ENCODE data around the gene SOHLH1. TPM values are rescaled to one million over a fixed set of nuclear protein-coding genes. Genes with fewer than 3 reads are reported as not detected.

SOHLH1 gene
- total RNA-seq, 1 experiment from 2014 or later: not detected

DNA sequence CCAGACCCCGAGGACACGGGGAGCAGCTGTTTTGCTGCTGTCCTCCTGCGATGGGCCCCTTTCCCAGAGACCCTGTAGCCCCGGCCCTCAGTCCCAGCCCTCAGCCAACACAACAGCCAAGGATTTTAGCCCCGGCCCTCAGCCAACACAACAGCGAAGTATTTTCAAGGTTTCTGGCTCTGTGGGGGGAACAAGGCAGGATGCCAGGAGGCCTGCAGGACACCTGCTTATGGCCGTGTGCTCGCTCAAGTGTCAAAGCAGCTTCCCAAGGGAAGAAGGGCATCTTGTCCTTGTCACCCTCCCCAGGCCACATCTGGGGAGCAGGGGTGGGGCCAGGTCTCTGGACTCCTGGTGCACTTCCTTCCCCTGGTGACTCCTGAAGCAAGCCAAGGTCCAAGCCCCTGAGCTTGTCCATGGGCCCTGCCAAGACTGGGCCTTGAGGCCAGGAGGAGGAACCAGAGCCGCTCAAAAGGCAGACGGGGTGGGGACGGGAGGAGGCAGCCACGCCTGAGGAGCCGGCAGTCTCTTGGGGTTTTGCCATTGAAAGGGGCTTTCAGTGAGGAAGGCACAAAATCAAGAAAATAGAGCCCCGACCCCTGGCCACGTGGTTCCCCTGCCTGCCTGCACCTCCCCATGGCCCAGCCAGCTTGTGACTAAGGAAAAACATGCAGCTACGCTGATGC is 13.5 kb upstream of the SOHLH1 start:
- Histone ChIP-seq H3K4me2 (no peak overlapping the region), H4K20me1 (ENCODE audit: insufficient read depth) (no peaks in the 10 kb centered on the region), H3F3A (ENCODE audit: insufficient read depth, low read depth) (no peaks in the 10 kb centered on the region), H3K27me3 (ENCODE audit: insufficient read depth, low read depth) (peaks cover 91% of the 10 kb centered on the region), H3K79me2 (ENCODE audit: low read depth) (no peaks in the 10 kb centered on the region), H3K36me3 (ENCODE audit: low read depth) (no peaks in the 10 kb centered on the region), H3K9me2 (ENCODE audit: insufficient read depth) (no peaks in the 10 kb centered on the region), H3K4me3 (no peak overlapping the region), H3K9me3 (ENCODE audit: insufficient read depth, low read depth) (no peaks in the 10 kb centered on the region), H3K4me1 (replicated peaks; ENCODE audit: insufficient read depth) (no peaks in the 10 kb centered on the region), H2AFZ (no peak overlapping the region), H3K27ac (no peak overlapping the region)
- TF ChIP-seq EZH2 (IDR thresholded peaks at IDR 0.05; ENCODE audit: low read depth): no peak
- TF ChIP-seq, protein P1, sequence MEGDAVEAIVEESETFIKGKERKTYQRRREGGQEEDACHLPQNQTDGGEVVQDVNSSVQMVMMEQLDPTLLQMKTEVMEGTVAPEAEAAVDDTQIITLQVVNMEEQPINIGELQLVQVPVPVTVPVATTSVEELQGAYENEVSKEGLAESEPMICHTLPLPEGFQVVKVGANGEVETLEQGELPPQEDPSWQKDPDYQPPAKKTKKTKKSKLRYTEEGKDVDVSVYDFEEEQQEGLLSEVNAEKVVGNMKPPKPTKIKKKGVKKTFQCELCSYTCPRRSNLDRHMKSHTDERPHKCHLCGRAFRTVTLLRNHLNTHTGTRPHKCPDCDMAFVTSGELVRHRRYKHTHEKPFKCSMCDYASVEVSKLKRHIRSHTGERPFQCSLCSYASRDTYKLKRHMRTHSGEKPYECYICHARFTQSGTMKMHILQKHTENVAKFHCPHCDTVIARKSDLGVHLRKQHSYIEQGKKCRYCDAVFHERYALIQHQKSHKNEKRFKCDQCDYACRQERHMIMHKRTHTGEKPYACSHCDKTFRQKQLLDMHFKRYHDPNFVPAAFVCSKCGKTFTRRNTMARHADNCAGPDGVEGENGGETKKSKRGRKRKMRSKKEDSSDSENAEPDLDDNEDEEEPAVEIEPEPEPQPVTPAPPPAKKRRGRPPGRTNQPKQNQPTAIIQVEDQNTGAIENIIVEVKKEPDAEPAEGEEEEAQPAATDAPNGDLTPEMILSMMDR (conservative IDR thresholded peaks at IDR 0.05): no peak
- DNase-seq: no peak
- no TSS peak for BruUV-seq (replicated peaks)
- CTCF ChIA-PET: no interaction called here
- POLR2A ChIA-PET (ENCODE audit: unreplicated experiment): no interaction called here
- intact Hi-C loops (cut with micrococcal nuclease; ENCODE audit: unreplicated experiment): no loop called here

DNA sequence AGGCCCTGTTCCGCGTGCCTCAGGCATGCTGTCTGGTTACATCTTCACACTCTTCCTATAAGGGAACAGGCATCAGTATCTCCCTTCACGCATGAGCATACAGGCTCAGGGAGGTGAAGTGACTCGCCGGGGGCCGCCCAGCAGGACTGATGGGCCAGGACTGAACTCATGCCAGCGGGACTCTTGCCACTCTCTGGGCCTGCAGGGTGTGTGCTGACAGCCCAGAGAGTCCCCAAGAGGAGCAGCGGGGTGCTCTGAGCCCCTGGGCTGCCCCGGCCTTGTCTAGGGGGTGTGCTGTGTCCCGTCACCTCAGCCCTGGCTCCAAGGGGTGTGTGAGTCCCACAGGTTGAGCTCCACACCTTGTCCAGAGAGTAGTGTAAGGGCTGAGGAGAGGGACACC is 12.6 kb upstream of the SOHLH1 start:
- no peak for TF ChIP-seq EZH2 (IDR thresholded peaks at IDR 0.05; ENCODE audit: low read depth)
- TF ChIP-seq, protein P1 (conservative IDR thresholded peaks at IDR 0.05): no peak
- BruUV-seq (replicated peaks): no TSS peak
- Histone ChIP-seq H3K9me3 (ENCODE audit: insufficient read depth, low read depth) (no peaks in the 10 kb centered on the region), H3K79me2 (ENCODE audit: low read depth) (no peaks in the 10 kb centered on the region), H3K4me2 (no peak overlapping the region), H3K9me2 (ENCODE audit: insufficient read depth) (no peaks in the 10 kb centered on the region), H2AFZ (no peak overlapping the region), H4K20me1 (ENCODE audit: insufficient read depth) (no peaks in the 10 kb centered on the region), H3K36me3 (ENCODE audit: low read depth) (no peaks in the 10 kb centered on the region), H3F3A (ENCODE audit: insufficient read depth, low read depth) (no peaks in the 10 kb centered on the region), H3K4me1 (replicated peaks; ENCODE audit: insufficient read depth) (no peaks in the 10 kb centered on the region), H3K27me3 (ENCODE audit: insufficient read depth, low read depth) (peaks cover 91% of the 10 kb centered on the region), H3K27ac (no peak overlapping the region), H3K4me3 (no peak overlapping the region)
- CTCF ChIA-PET: no interaction called here
- POLR2A ChIA-PET (ENCODE audit: unreplicated experiment): no interaction called here
- intact Hi-C loops (cut with micrococcal nuclease; ENCODE audit: unreplicated experiment): no loop called here
- DNase-seq: no peak

GRCh38 chr9:135711391-135711790 is 12.1 kb upstream of the SOHLH1 start:
- H3K79me2 ChIP-seq (ENCODE audit: low read depth): no peaks in the 10 kb centered on the region
- BruUV-seq (replicated peaks): no TSS peak
- TF ChIP-seq EZH2 (IDR thresholded peaks at IDR 0.05; ENCODE audit: low read depth): no peak
- TF ChIP-seq, protein P1 (conservative IDR thresholded peaks at IDR 0.05): no peak
- intact Hi-C loops (cut with micrococcal nuclease; ENCODE audit: unreplicated experiment): no loop called here
- ChIA-PET POLR2A (ENCODE audit: unreplicated experiment) (no interaction called here), CTCF (no interaction called here)
- H3F3A ChIP-seq (ENCODE audit: insufficient read depth, low read depth): no peaks in the 10 kb centered on the region
- H3K4me3 ChIP-seq: no peak overlapping the region
- H3K9me3 ChIP-seq (ENCODE audit: insufficient read depth, low read depth): no peaks in the 10 kb centered on the region
- no peak overlapping the region for H3K27ac ChIP-seq
- H3K27me3 ChIP-seq (ENCODE audit: insufficient read depth, low read depth): peaks cover 91% of the 10 kb centered on the region
- no peaks in the 10 kb centered on the region for H3K4me1 ChIP-seq (replicated peaks; ENCODE audit: insufficient read depth)
- H3K4me2 ChIP-seq: no peak overlapping the region
- H2AFZ ChIP-seq: no peak overlapping the region
- no peaks in the 10 kb centered on the region for H3K36me3 ChIP-seq (ENCODE audit: low read depth)
- H3K9me2 ChIP-seq (ENCODE audit: insufficient read depth): no peaks in the 10 kb centered on the region
- H4K20me1 ChIP-seq (ENCODE audit: insufficient read depth): no peaks in the 10 kb centered on the region
- no peak for DNase-seq
